H1 (cell line): ENCODE results near the gene SNRPE. TPM values are rescaled to one million over a fixed set of nuclear protein-coding genes. Genes with fewer than 3 reads are reported as not detected.

Experiments used
- CTCF ChIA-PET: fragments of 300-600 bp; sonication (Branson Sonifier 250); formaldehyde crosslinking; loops from one replicate; lab custom pipeline; 2021; ENCODE audit not compliant: partially characterized antibody; lab: Charles Lee
- POLR2A ChIA-PET: fragments of 300-600 bp; sonication (Branson Sonifier 250); formaldehyde crosslinking; loops from one replicate; lab custom pipeline; 2021; ENCODE audit warnings: inconsistent platforms; ENCODE audit not compliant: partially characterized antibody; lab: Charles Lee
- DNase-seq, 2 experiments: peaks; one replicate each; pipeline versions ENCODE4 v3.0.0 to v3.0.0-alpha.2; 2010 to 2022; ENCODE audit warnings: low spot score in 2 of 2, low read depth in 1 of 2, mixed read lengths in 1 of 2
- FAIRE-seq: peaks from 2 replicates; lab custom pipeline; 2011; peaks lifted over from hg19 to GRCh38; lab: Jason Lieb, UNC
- H2AFZ ChIP-seq: 2 replicates; pipeline ENCODE4 v1.8.1; 2012; ENCODE audit warnings: low read length, inconsistent platforms
- H2AK5ac ChIP-seq: 2 replicates; pipeline ENCODE4 v1.6.1; 2013; ENCODE audit warnings: low read depth, low read length
- H2BK120ac ChIP-seq: replicated peaks from 2 replicates; pipeline ENCODE3; 2013; ENCODE audit warnings: low read depth, low read length, inconsistent platforms
- H2BK12ac ChIP-seq: 2 replicates; pipeline ENCODE4 v1.6.1; 2013; ENCODE audit warnings: low read depth, low read length
- H2BK15ac ChIP-seq: 2 replicates; pipeline ENCODE4 v1.6.1; 2013; ENCODE audit warnings: low read length
- H2BK20ac ChIP-seq: 2 replicates; pipeline ENCODE4 v1.6.1; 2013; ENCODE audit warnings: low read length
- H2BK5ac ChIP-seq: 2 replicates; pipeline ENCODE4 v1.6.1; 2013; ENCODE audit warnings: low read depth, low read length
- H3K14ac ChIP-seq: 2 replicates; pipeline ENCODE4 v1.6.1; 2013; ENCODE audit warnings: inconsistent platforms; ENCODE audit not compliant: insufficient read length
- H3K18ac ChIP-seq: 2 replicates; pipeline ENCODE4 v1.6.1; 2013; ENCODE audit warnings: low read length; ENCODE audit errors: extremely low read depth
- H3K23ac ChIP-seq: 2 replicates; pipeline ENCODE4 v1.6.1; 2013; ENCODE audit warnings: inconsistent platforms; ENCODE audit not compliant: insufficient read length
- H3K23me2 ChIP-seq: 2 replicates; pipeline ENCODE4 v1.6.1; 2013; ENCODE audit warnings: low read depth, low read length
- H3K27ac ChIP-seq: 2 replicates; pipeline ENCODE4 v1.6.1; 2011; ENCODE audit warnings: low read depth, low read length, inconsistent platforms
- H3K27me3 ChIP-seq, 4 experiments: replicated peaks in 1 of 4; 1 replicate in 1 of 4; 2 replicates in 3 of 4; pipeline versions ENCODE4 v1.6.1 to v1.8.1; 2011 to 2013; ENCODE audit warnings: low read length in 3 of 4, mild to moderate bottlenecking in 3 of 4, inconsistent platforms in 2 of 4, mixed read lengths in 2 of 4, moderate library complexity in 1 of 4; ENCODE audit not compliant: control insufficient read depth in 3 of 4, insufficient read depth in 3 of 4; ENCODE audit errors: extremely low read depth in 1 of 4
- H3K36me3 ChIP-seq, 4 experiments: 2 replicates each; pipeline versions ENCODE4 v1.6.1 to v1.8.1; 2011 to 2013; ENCODE audit warnings: mild to moderate bottlenecking in 4 of 4, low read length in 3 of 4, moderate library complexity in 2 of 4, control low read depth in 1 of 4, inconsistent platforms in 1 of 4; ENCODE audit not compliant: insufficient read depth in 4 of 4, control insufficient read depth in 2 of 4
- H3K4ac ChIP-seq: replicated peaks from 2 replicates; pipeline ENCODE3; 2013; ENCODE audit warnings: low read length, low read depth, mixed read lengths, inconsistent platforms; ENCODE audit not compliant: insufficient read length
- H3K4me1 ChIP-seq, 4 experiments: replicated peaks in 1 of 4; 1 replicate in 1 of 4; 2 replicates in 3 of 4; pipeline versions ENCODE4 v1.6.1 to v1.8.1; 2011 to 2013; ENCODE audit warnings: low read length in 3 of 4, inconsistent platforms in 2 of 4, mixed read lengths in 1 of 4; ENCODE audit not compliant: insufficient read depth in 4 of 4, control insufficient read depth in 3 of 4
- H3K4me2 ChIP-seq, 2 experiments: 2 replicates each; pipeline versions ENCODE4 v1.6.1 to v1.8.1; 2011 to 2013; ENCODE audit warnings: low read depth in 2 of 2, low read length in 2 of 2, control low read depth in 1 of 2, inconsistent platforms in 1 of 2, mild to moderate bottlenecking in 1 of 2; ENCODE audit not compliant: insufficient read depth in 1 of 2
- H3K4me3 ChIP-seq, 4 experiments: fragments of 200-600, 300-600 bp in 1 of 4; sonication (generic), shearing (Covaris generic), sonication (Bioruptor Twin) in 1 of 4; 2 replicates each; pipeline versions ENCODE4 v1.5.1 to v1.8.1; 2011 to 2016; ENCODE audit warnings: low read length in 4 of 4, low read depth in 3 of 4, control low read depth in 2 of 4, inconsistent platforms in 2 of 4, mild to moderate bottlenecking in 2 of 4, mixed read lengths in 1 of 4, moderate library complexity in 1 of 4; ENCODE audit not compliant: insufficient read depth in 2 of 4; ENCODE audit errors: extremely low read depth in 1 of 4
- H3K56ac ChIP-seq: replicated peaks from 2 replicates; pipeline ENCODE3; 2013; ENCODE audit warnings: low read depth, mild to moderate bottlenecking, mixed read lengths, low read length, inconsistent platforms; ENCODE audit not compliant: insufficient read length
- H3K79me1 ChIP-seq: 2 replicates; pipeline ENCODE4 v1.6.1; 2013; ENCODE audit warnings: low read depth, low read length, control low read depth
- H3K79me2 ChIP-seq, 2 experiments: 2 replicates each; pipeline versions ENCODE4 v1.6.1 to v1.8.1; 2012 to 2013; ENCODE audit warnings: low read length in 2 of 2, mild to moderate bottlenecking in 2 of 2, inconsistent platforms in 1 of 2; ENCODE audit not compliant: insufficient read depth in 2 of 2, control insufficient read depth in 1 of 2
- H3K9ac ChIP-seq, 4 experiments: replicated peaks in 1 of 4; 1 replicate in 1 of 4; 2 replicates in 3 of 4; pipeline versions ENCODE4 v1.6.1 to v1.8.1; 2011 to 2013; ENCODE audit warnings: low read depth in 3 of 4, low read length in 3 of 4, control low read depth in 2 of 4, mild to moderate bottlenecking in 2 of 4, moderate library complexity in 2 of 4, inconsistent platforms in 1 of 4; ENCODE audit errors: extremely low read depth in 1 of 4
- H3K9me3 ChIP-seq, 2 experiments: 2 replicates each; pipeline versions ENCODE4 v1.6.1 to v1.8.1; 2012 to 2013; ENCODE audit warnings: mild to moderate bottlenecking in 2 of 2, moderate library complexity in 2 of 2, control low read depth in 1 of 2, inconsistent platforms in 1 of 2, low read depth in 1 of 2, low read length in 1 of 2, mixed read lengths in 1 of 2; ENCODE audit not compliant: insufficient read depth in 2 of 2
- H4K20me1 ChIP-seq, 2 experiments: replicated peaks in 1 of 2; 2 replicates each; pipeline versions ENCODE3 to v1.8.1; 2011 to 2013; ENCODE audit warnings: inconsistent platforms in 2 of 2, low read length in 2 of 2, mild to moderate bottlenecking in 1 of 2; ENCODE audit not compliant: insufficient read depth in 2 of 2, control insufficient read depth in 1 of 2
- H4K5ac ChIP-seq: 2 replicates; pipeline ENCODE4 v1.6.1; 2013; ENCODE audit warnings: low read length, low read depth, mixed read lengths, inconsistent platforms; ENCODE audit not compliant: insufficient read length
- H4K8ac ChIP-seq: 2 replicates; pipeline ENCODE4 v1.8.0; 2013; ENCODE audit warnings: mild to moderate bottlenecking, moderate library complexity, low read length, inconsistent platforms; ENCODE audit not compliant: insufficient read depth; ENCODE audit errors: extremely low read depth
- H4K91ac ChIP-seq: replicated peaks from 2 replicates; pipeline ENCODE3; 2013; ENCODE audit warnings: low read length, mixed read lengths, inconsistent platforms; ENCODE audit not compliant: insufficient read length
- BRCA1 ChIP-seq: IDR thresholded peaks from 2 replicates; pipeline ENCODE4 v1.6.1; 2012; ENCODE audit warnings: low read depth, low read length, improper control_type of control experiment
- CTBP2 ChIP-seq: IDR thresholded peaks from 2 replicates; pipeline ENCODE4 v1.7.0; 2011; ENCODE audit warnings: borderline replicate concordance, mild to moderate bottlenecking, moderate library complexity, mixed read lengths, low read length; ENCODE audit not compliant: insufficient read depth, insufficient read length
- EZH2 ChIP-seq: fragments of 200-600 bp; sonication (generic); IDR thresholded peaks from 2 replicates; pipeline ENCODE4 v1.7.1; 2012; ENCODE audit warnings: low read depth, mild to moderate bottlenecking, moderate library complexity, low read length, inconsistent platforms; ENCODE audit not compliant: severe bottlenecking
- GTF2F1 ChIP-seq: IDR thresholded peaks from 2 replicates; pipeline ENCODE4 v1.6.1; 2012; ENCODE audit warnings: low read depth, low read length, improper control_type of control experiment, borderline replicate concordance
- JUND ChIP-seq: IDR thresholded peaks from 2 replicates; pipeline ENCODE4 v1.6.1; 2011; ENCODE audit warnings: mild to moderate bottlenecking, improper control_type of control experiment, low read length
- MAX ChIP-seq: IDR thresholded peaks from 2 replicates; pipeline ENCODE4 v1.6.1; 2012; ENCODE audit warnings: inconsistent platforms
- NRF1 ChIP-seq: IDR thresholded peaks from 2 replicates; pipeline ENCODE4 v1.6.1; 2011; ENCODE audit warnings: mild to moderate bottlenecking, low read depth, low read length, improper control_type of control experiment
- POLR2A ChIP-seq, 2 experiments: IDR thresholded peaks; 1 replicate in 1 of 2; 2 replicates in 1 of 2; pipeline ENCODE4 v1.6.1; 2011; ENCODE audit warnings: low read depth in 2 of 2, low read length in 2 of 2, mild to moderate bottlenecking in 2 of 2; ENCODE audit errors: control extremely low read depth in 1 of 2
- RAD21 ChIP-seq, 2 experiments: IDR thresholded peaks in 1 of 2; conservative IDR thresholded peaks in 1 of 2; 2 replicates each; pipeline ENCODE4 v1.6.1; 2011; ENCODE audit warnings: low read depth in 2 of 2, low read length in 2 of 2, improper control_type of control experiment in 1 of 2, inconsistent platforms in 1 of 2, mild to moderate bottlenecking in 1 of 2, moderate library complexity in 1 of 2
- SUZ12 ChIP-seq: fragments of 200-600 bp; sonication (generic); IDR thresholded peaks from 2 replicates; pipeline ENCODE4 v1.6.1; 2012; ENCODE audit warnings: mild to moderate bottlenecking, inconsistent platforms, low read length, moderate library complexity, mixed read lengths
- WGBS, 2 experiments: shearing (Covaris generic) in 1 of 2; methylation state at CpG; one replicate each; pipeline versions ENCODE4 v1.1.6 to v1.1.7; 2013 to 2015; ENCODE audit warnings: low lambda C conversion rate in 2 of 2, mixed read lengths in 2 of 2, inconsistent platforms in 1 of 2, low coverage in 1 of 2, missing lambda C conversion rate in 1 of 2; ENCODE audit not compliant: insufficient replicate concordance in 2 of 2, insufficient coverage in 1 of 2, insufficient read length in 1 of 2; ENCODE audit errors: extremely low coverage in 1 of 2, missing lambda C conversion rate in 1 of 2; 5-methylcytosine and 5-hydroxymethylcytosine counted together
- polyA plus RNA-seq, 7 experiments: library from polyadenylated mRNA; depleted of rRNA in 3 of 7; stranded (reverse) in 5 of 7; unstranded in 2 of 7; fragments of >200 nt in 5 of 7; fragments of 200-250 nt in 2 of 7; gene quantifications; 1 replicate in 5 of 7; 2 replicates in 1 of 7; 4 replicates in 1 of 7; pipeline versions ENCODE4 v1.2.1 to v1.2.3, GENCODE V29; 2011 to 2013; ENCODE audit warnings: missing spikeins in 2 of 7, mixed read lengths in 2 of 7
- total RNA-seq: library from RNA; stranded (reverse); fragmentation: NEBNext Ultra II Directional; extraction: Animal tissue kit (Norgen Biotek cat#: 25700); gene quantifications from 2 replicates; pipeline ENCODE4 v1.2.1, GENCODE V29; 2021

SNRPE gene
- total and polyA plus RNA-seq, 2 of the 8 experiments (the other 6 are each of a cell fraction or from before 2014, with no cell fraction given): 416 to 461 TPM

- TF ChIP-seq MAX (no peak), NRF1 (no peak), RAD21 (IDR thresholded peaks at IDR 0.05 in 1 of 2, conservative IDR thresholded peaks at IDR 0.05 in 1 of 2; ENCODE audit: low read depth in 2 of 2, low read length in 2 of 2) (no peak), JUND (no peak), CTBP2 (no peak), SUZ12 (no peak), GTF2F1 (no peak), BRCA1 (no peak), EZH2 (no peak), POLR2A (IDR thresholded peaks at IDR 0.05; ENCODE audit: control extremely low read depth in 1 of 2, low read depth in 2 of 2, low read length in 2 of 2) (no peak)
- no peak overlapping the region for H4K5ac ChIP-seq
- H3K4me2 ChIP-seq: no peak overlapping the region
- no peak overlapping the region for H3K4me3 ChIP-seq
- FAIRE-seq: no peak
- H2AK5ac ChIP-seq: no peak overlapping the region
- no peak overlapping the region for H3K9ac ChIP-seq
- no peak overlapping the region for H2BK120ac ChIP-seq
- H3K36me3 ChIP-seq: no peaks in the 10 kb centered on the region
- CTCF ChIA-PET: interaction anchor here (0.7 to 1.3 kb wide), 3 partner anchors 43 to 248 kb away, joined by 3 to 4 read pairs (median 4); no protein-coding TSS in a partner anchor
- no peak overlapping the region for H4K91ac ChIP-seq
- no peaks in the 10 kb centered on the region for H4K20me1 ChIP-seq
- H3K27me3 ChIP-seq: no peaks in the 10 kb centered on the region
- H3K79me2 ChIP-seq: no peaks in the 10 kb centered on the region
- H2BK20ac ChIP-seq: no peak overlapping the region
- H3K4me1 ChIP-seq: no peaks in the 10 kb centered on the region
- H3K14ac ChIP-seq: no peak overlapping the region
- no peak overlapping the region for H3K4ac ChIP-seq
- no peak overlapping the region for H4K8ac ChIP-seq
- no peaks in the 10 kb centered on the region for H3K9me3 ChIP-seq
- H2BK12ac ChIP-seq: no peak overlapping the region
- H2BK15ac ChIP-seq: no peak overlapping the region
- H3K79me1 ChIP-seq: no peaks in the 10 kb centered on the region
- H3K18ac ChIP-seq: no peak overlapping the region
- no peak overlapping the region for H3K27ac ChIP-seq
- H3K23ac ChIP-seq: no peak overlapping the region
- POLR2A ChIA-PET: interaction anchor here (1.6 kb wide), 1 partner anchor 13 kb away, joined by 5 read pairs; no protein-coding TSS in a partner anchor
- no peak overlapping the region for H2AFZ ChIP-seq
- H2BK5ac ChIP-seq: no peak overlapping the region
- H3K56ac ChIP-seq: no peak overlapping the region
- 89% methylated on average over 3 of the region's 3 CpGs; no CpG with 5 or more reads in 1 of the 2 experiments for WGBS, 2 experiments
- no peak for DNase-seq
- H3K23me2 ChIP-seq: no peaks in the 10 kb centered on the region
Observed at GRCh38 chr1:203914292-203914691, 52.9 kb downstream of the SNRPE start.
